HG02970 (cell line): ENCODE measurements around the gene PAAF1.

Experiments
- ATAC-seq: cut with Tn5 transposase; IDR thresholded peaks from one replicate; pipeline ENCODE4 v1.9.1; 2021; ENCODE audit warnings: mild to moderate bottlenecking, moderate library complexity, moderate number of reproducible peaks; ENCODE audit not compliant: unreplicated experiment, low FRiP score

The PAAF1 gene

GRCh38 chr11:73969991-73970800, 93.4 kb downstream of the PAAF1 start:
- no peak for ATAC-seq

- ATAC-seq = no peak
Observed at GRCh38 chr11:73971175-73971719, 94.4 kb downstream of the PAAF1 start.

- ATAC-seq = no peak
Observed at GRCh38 chr11:73972187-73972586, 95.4 kb downstream of the PAAF1 start.

- ATAC-seq = no peak
Observed at GRCh38 chr11:73972620-73973449, 96.0 kb downstream of the PAAF1 start.

- no peak for ATAC-seq
Observed at GRCh38 chr11:73974604-73975478, 98.0 kb downstream of the PAAF1 start.

DNA sequence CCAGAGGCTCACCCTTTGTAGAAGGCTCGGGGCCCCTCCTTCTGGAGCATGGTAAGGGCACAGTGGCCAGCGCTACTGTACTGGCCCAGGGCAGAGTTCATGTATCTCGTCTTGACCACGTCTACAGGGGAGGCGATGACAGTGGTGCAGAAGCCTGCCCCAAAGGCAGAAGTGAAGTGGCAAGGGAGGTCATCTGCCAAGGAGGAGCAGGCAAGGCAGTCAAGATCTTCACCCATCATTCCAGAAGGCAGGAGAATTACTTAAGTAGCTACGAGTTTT, 98.6 kb downstream of the PAAF1 start:
- ATAC-seq = no peak

DNA sequence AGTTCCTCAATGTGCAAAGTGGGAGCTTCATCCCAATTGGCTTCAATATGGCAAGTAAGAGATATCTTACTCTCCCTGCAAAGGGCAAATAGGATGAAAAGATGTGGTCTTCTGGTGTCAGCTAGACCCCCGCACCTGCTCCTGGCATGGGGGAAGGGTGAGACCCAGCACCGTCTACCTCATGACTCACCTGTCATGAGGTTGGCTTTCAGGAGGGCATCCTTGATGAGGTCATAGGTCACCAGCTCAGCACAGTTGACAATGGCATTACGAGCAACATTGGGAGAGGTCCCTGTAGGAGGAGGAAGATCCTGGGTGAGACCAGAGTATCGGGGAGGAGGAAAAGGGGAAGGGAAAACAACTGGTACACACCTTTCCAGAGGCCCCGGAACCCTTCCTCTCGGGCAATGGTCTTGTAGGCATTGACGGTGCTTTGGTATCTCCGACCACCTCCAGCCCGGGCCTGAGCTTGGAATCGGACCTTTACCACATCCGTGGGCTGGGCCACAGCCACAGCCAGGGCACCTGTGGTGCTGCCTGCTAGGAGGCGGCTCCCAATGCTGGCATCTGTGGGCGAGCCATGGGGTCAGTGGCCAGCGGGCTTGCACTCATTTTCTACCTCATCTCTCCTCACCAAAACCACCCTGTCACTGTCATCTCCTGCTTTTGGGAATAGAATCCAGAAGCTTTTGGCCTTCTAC, 99.8 kb downstream of the PAAF1 start:
- ATAC-seq = no peak

DNA sequence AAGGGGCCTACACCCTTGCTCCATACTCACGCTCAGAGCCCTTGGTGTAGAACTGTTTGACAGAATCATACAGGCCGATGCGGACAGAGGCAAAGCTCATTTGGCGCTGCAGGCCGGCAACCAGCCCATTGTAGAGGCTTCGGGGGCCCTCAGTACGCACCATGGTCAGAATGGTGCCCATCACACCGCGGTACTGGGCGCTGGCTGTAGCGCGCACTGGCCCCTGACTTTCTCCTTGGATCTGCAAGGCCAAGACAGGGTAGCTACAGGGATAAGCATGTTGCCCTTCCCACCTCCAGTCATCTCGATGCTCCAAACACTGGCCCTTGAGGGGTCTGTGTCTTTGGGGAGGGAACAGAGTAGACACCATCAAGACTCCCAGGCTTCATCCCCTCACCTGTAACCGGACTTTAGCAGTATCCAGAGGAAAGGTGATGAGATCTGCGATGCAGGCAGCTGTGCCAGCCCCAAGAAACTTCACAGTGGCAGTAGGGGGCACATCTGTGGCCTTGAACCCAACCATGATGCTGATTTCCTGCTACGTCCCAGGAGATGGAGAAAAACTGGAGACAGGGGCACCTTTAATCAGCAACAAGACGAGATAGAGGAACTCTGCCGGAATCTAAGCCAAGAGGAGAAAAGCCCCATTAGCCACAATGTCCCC, 101.2 kb downstream of the PAAF1 start:
- no peak for ATAC-seq

DNA sequence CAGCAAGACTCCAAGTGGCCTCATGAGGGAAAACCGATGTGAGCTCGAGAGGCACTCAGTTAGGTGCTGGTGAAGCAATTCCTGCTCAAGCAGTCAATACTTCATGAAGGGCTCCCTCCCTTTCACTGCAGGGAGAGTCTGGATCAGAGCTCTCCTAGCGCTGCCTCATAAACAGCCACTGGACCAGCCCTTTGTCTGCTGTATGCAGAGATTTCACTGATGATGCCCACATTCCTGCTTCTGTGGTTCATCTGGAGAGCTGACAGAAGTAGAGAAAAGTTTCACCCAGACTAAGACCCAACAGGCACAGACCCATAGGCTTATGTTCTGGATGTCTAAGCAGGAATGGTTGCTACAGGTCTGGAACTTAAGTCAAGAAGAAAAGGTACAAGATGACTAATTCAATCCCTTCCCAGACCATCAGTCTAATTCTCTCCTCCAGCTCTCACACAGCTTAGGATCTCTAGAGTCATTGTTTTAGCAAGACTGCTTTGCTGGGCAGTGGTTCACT, 101.8 kb downstream of the PAAF1 start:
- ATAC-seq = no peak

DNA sequence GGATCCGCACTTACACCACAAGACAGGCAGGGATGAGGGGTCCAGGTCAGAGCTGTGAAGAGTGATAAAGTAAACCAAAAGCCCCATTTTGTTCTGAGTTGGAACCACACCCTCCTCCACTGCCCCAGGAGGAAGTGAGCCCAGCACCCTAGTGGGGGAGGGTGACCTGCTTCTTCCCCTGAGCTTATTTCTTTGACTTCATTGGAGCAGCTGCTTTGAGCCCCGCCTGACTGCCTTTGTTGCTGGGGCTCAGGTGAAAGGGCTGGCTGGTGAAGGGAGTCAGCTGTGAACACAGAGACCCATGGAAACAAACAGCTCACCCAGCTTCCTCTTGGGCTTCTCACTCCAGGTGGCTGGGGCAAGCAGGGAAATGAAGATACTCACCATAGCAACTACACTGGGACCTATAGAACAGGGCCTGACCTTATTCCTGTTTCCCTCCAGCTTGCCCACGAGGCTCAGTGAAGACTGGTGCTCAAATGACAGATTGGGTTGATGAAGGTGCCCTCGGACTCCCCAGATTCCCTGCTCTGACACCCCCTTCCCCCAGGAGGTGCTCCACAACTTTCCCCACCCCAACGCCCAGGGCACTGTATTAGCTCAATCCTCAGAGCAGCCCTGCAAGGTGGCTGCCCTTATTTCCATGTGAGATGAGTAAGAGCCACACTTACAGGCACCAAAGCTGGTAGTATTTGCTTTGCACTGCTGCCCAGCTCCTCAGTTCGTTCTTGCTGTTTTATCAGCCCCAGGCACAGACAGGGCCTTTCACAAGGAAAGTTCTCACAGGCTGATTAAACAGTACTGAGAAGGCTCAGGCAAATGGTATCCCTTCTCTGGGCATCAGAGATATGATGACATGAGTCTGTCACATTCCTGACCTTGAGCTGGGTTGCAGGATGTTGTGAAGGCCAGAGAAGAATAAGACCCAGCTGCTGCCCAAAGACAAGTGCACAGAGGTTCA, 103.5 kb downstream of the PAAF1 start:
- ATAC-seq = no peak
